ENCODE results near the gene MIOX. TPM values are rescaled to one million over a fixed set of nuclear protein-coding genes. Genes with fewer than 3 reads are reported as not detected.
A peak's percentile ranks its signal among the peaks of the same experiment; 100 is the strongest.

MIOX gene
- total and polyA plus RNA-seq, 2 of the 13 experiments (the other 11 are each of a cell fraction or from before 2014, with no cell fraction given) = 1.5 to 2.9 TPM

GRCh38 chr22:50507991-50508884 is 21.6 kb downstream of the MIOX start, which contains the start of gene NCAPH2 (continued):
- TF ChIP-seq ZNF136 (CRISPR knock-in tag; IDR thresholded peaks at IDR 0.05; ENCODE audit: low read depth) = no peak
- 0 out of 2 replicates have a peak, but pooled peaks have one; percentile 41 for TF ChIP-seq FOXP4 (CRISPR knock-in tag; IDR thresholded peaks at IDR 0.05)
- peak; percentile 68; the same call in 1 of the 2 replicates for TF ChIP-seq MYC (CRISPR knock-in tag; IDR thresholded peaks at IDR 0.05; ENCODE audit: borderline replicate concordance)
- 0 out of 2 replicates have a peak, but pooled peaks have one; percentile 44 for TF ChIP-seq MIER2 (CRISPR knock-in tag; IDR thresholded peaks at IDR 0.05)
- TF ChIP-seq E2F5 (CRISPR knock-in tag; conservative IDR thresholded peaks at IDR 0.05) = peak; percentile 97
- TF ChIP-seq SIN3B (IDR thresholded peaks at IDR 0.05; ENCODE audit: low read length) = peak; percentile 99
- no peak for TF ChIP-seq THYN1 (CRISPR knock-in tag; IDR thresholded peaks at IDR 0.05; ENCODE audit: borderline replicate concordance, low read depth)
- no peak for TF ChIP-seq FLYWCH1 (CRISPR knock-in tag; IDR thresholded peaks at IDR 0.05)
- no peak for TF ChIP-seq ZNF44 (CRISPR knock-in tag; IDR thresholded peaks at IDR 0.05)
- TF ChIP-seq MXD3 (CRISPR knock-in tag; IDR thresholded peaks at IDR 0.05) = peak; percentile 65; the same call in 1 of the 2 replicates
- no peak for TF ChIP-seq ZNF234 (CRISPR knock-in tag; conservative IDR thresholded peaks at IDR 0.05)
- no peak for TF ChIP-seq ZUFSP (CRISPR knock-in tag; IDR thresholded peaks at IDR 0.05; ENCODE audit: borderline replicate concordance)
- TF ChIP-seq ZNF75D (CRISPR knock-in tag; IDR thresholded peaks at IDR 0.05; ENCODE audit: borderline replicate concordance) = no peak
- TF ChIP-seq NFAT5 (CRISPR knock-in tag; IDR thresholded peaks at IDR 0.05) = no peak
- TF ChIP-seq ATF7-NPFF (CRISPR knock-in tag; IDR thresholded peaks at IDR 0.05; ENCODE audit: low read depth) = 0 out of 2 replicates have a peak, but pooled peaks have one; percentile 30
